ENCODE measurements around the gene UGT8. TPM values are rescaled to one million over a fixed set of nuclear protein-coding genes. Genes with fewer than 3 reads are reported as not detected.

UGT8 gene
- total RNA-seq, 6 donors from 2014 or later, result 0.67 to 2.0 (median 1.5) TPM

DNA sequence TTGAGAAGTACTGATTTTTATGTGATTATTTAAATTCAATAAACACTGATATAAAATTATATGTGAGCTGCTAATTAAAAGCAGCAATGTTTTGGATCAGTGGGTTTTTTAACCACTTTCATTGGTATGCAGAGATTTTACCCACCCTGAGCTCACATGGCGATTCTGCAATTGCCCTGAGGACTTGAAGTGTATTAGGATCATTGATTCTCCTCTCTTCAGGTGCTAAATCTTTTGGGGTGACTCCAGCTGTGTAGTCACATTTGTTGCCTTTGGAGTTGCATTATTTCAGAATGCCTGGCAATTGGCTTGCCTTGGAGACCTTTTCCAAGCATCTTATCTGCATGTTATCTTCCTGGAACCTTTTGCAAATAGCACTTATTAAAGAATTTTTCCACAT lies 51.3 kb downstream of the UGT8 start:
- no peaks in the 10 kb centered on the region for H3K4me1 ChIP-seq
- TF ChIP-seq POLR2A (IDR thresholded peaks at IDR 0.05) (no peak), EP300 (IDR thresholded peaks at IDR 0.05) (no peak)
- TF ChIP-seq, protein P1, sequence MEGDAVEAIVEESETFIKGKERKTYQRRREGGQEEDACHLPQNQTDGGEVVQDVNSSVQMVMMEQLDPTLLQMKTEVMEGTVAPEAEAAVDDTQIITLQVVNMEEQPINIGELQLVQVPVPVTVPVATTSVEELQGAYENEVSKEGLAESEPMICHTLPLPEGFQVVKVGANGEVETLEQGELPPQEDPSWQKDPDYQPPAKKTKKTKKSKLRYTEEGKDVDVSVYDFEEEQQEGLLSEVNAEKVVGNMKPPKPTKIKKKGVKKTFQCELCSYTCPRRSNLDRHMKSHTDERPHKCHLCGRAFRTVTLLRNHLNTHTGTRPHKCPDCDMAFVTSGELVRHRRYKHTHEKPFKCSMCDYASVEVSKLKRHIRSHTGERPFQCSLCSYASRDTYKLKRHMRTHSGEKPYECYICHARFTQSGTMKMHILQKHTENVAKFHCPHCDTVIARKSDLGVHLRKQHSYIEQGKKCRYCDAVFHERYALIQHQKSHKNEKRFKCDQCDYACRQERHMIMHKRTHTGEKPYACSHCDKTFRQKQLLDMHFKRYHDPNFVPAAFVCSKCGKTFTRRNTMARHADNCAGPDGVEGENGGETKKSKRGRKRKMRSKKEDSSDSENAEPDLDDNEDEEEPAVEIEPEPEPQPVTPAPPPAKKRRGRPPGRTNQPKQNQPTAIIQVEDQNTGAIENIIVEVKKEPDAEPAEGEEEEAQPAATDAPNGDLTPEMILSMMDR (IDR thresholded peaks at IDR 0.05), result no peak
- DNase-seq (no peak), ATAC-seq (ENCODE audit: low FRiP score in 2 of 2) (no peak)
- no peaks in the 10 kb centered on the region for H3K9me3 ChIP-seq
- 75 to 96% methylated on average over 1 of the region's 1 CpG for WGBS, 2 donors
- no peak overlapping the region for H3K27ac ChIP-seq
- no peaks in the 10 kb centered on the region for H3K27me3 ChIP-seq
- no peaks in the 10 kb centered on the region for H3K36me3 ChIP-seq
- H3K4me3 ChIP-seq, result no peak overlapping the region

DNA sequence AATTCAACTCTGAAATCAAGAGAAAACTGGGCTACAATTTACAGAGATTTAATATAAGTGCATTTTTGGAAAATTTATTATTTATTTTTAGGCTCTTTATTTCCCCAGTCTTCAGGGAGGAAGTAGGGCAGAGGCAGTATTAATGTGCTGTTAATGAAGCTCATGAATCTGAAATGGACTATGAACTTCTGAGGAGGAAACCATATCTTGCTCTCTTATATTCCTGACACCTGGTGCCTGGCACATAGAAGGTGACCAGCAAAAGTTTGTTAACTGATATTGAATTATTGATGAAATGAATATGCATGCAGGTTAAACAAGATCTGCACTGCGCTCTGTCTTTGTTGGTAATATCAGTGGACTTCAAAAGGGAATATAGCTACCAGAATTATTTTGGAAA lies 55.1 kb downstream of the UGT8 start:
- Histone ChIP-seq H3K27me3 (no peaks in the 10 kb centered on the region), H3K36me3 (no peaks in the 10 kb centered on the region), H3K4me3 (no peak overlapping the region), H3K4me1 (no peaks in the 10 kb centered on the region), H3K27ac (no peak overlapping the region), H3K9me3 (no peaks in the 10 kb centered on the region)
- ATAC-seq (ENCODE audit: low FRiP score in 2 of 2) (no peak), DNase-seq (no peak)
- WGBS, 2 donors, result 94 to 100% methylated on average over 1 of the region's 1 CpG
- TF ChIP-seq, protein P1 (IDR thresholded peaks at IDR 0.05), result no peak
- TF ChIP-seq EP300 (IDR thresholded peaks at IDR 0.05) (no peak), POLR2AphosphoS5 (IDR thresholded peaks at IDR 0.05) (no peak), POLR2A (IDR thresholded peaks at IDR 0.05) (no peak)

DNA sequence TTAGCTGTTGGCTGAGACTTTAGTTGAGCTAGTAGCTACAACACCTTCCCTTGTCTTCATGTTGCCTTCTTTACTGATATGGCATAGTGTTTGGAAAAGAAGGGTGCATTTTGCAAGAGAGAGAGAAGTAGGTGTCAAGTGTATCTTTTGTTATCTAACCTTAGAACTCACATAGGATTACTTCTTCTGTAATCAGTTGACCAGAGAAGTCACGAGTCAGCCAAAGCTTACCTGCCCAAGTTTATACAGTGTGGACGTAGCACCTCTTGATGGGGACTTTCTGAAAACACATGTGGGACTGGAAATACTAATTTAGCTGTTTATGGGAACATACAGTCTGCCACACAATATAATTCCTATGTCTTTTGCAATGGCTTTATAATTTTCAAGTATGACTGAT lies 56.0 kb downstream of the UGT8 start:
- H3K27me3 ChIP-seq, result no peaks in the 10 kb centered on the region
- no peak overlapping the region for H3K27ac ChIP-seq
- ATAC-seq (ENCODE audit: low FRiP score in 2 of 2) (no peak), DNase-seq (no peak)
- H3K4me1 ChIP-seq, result no peaks in the 10 kb centered on the region
- no peaks in the 10 kb centered on the region for H3K36me3 ChIP-seq
- TF ChIP-seq EP300 (IDR thresholded peaks at IDR 0.05), result no peak
- no peak for TF ChIP-seq POLR2A (IDR thresholded peaks at IDR 0.05)
- TF ChIP-seq, protein P1 (IDR thresholded peaks at IDR 0.05), result no peak
- no peak for TF ChIP-seq POLR2AphosphoS5 (IDR thresholded peaks at IDR 0.05)
- 28 to 39% methylated on average over 2 of the region's 2 CpGs for WGBS, 2 donors
- H3K9me3 ChIP-seq, result no peaks in the 10 kb centered on the region
- H3K4me3 ChIP-seq, result no peak overlapping the region

DNA sequence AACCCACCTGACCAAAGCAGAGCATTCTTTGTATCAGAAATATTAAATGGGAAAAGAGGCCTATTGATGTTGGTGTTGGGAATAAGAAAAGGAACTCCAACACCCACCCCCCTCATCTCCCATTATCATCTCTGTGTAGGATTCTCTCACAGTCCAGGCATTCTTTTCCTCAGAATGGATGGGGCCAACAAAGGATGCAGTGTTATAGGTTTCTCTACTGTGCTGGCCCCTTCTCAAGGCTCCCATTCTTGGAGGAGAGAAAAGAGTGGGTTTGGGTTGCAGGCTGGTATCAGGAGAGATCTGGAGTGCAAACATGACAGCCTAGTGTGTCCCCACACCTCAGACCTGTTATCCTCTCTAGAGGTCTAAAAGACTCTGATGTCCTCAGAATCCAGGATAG lies 59.6 kb downstream of the UGT8 start:
- TF ChIP-seq POLR2A (IDR thresholded peaks at IDR 0.05), result no peak
- TF ChIP-seq, protein P1 (IDR thresholded peaks at IDR 0.05), result no peak
- no peak for TF ChIP-seq EP300 (IDR thresholded peaks at IDR 0.05)
- TF ChIP-seq POLR2AphosphoS5 (IDR thresholded peaks at IDR 0.05), result no peak
- no peaks in the 10 kb centered on the region for H3K36me3 ChIP-seq
- H3K4me1 ChIP-seq, result no peaks in the 10 kb centered on the region
- ATAC-seq (ENCODE audit: low FRiP score in 2 of 2) (no peak), DNase-seq (no peak)
- no peaks in the 10 kb centered on the region for H3K27me3 ChIP-seq
- H3K27ac ChIP-seq, result no peak overlapping the region
- no peak overlapping the region for H3K4me3 ChIP-seq
- H3K9me3 ChIP-seq, result no peaks in the 10 kb centered on the region

DNA sequence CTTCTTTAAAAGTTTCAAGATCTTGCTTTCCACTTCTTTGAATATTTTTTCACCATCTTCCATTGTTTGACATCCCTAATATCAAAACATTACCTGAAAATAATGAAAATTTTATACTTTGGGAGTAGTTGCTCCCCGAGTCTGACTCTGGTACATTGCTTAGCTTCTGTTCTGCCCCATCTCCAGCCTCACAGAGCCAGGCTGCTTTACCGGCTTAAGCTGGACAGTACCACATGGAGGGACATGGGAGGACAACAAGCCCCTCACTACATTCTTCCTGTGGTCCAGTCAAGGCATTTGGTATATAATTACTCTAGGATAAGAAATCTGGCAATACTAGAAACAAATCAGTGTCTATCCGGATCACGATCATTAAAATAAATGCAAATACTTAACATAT lies 60.2 kb downstream of the UGT8 start:
- no peak for TF ChIP-seq EP300 (IDR thresholded peaks at IDR 0.05)
- TF ChIP-seq POLR2A (IDR thresholded peaks at IDR 0.05), result no peak
- TF ChIP-seq POLR2AphosphoS5 (IDR thresholded peaks at IDR 0.05), result no peak
- TF ChIP-seq, protein P1 (IDR thresholded peaks at IDR 0.05), result no peak
- Histone ChIP-seq H3K27me3 (no peaks in the 10 kb centered on the region), H3K4me1 (no peaks in the 10 kb centered on the region), H3K36me3 (no peaks in the 10 kb centered on the region), H3K27ac (no peak overlapping the region), H3K9me3 (no peaks in the 10 kb centered on the region), H3K4me3 (no peak overlapping the region)
- DNase-seq (no peak), ATAC-seq (ENCODE audit: low FRiP score in 2 of 2) (no peak)
- WGBS, 2 donors, result 86 to 87% methylated on average over 4 of the region's 4 CpGs

Data from upper lobe of left lung (tissue), 6 donors.